Transverse colon (tissue), 4 donors: ENCODE data around the gene BTRC. TPM values are rescaled to one million over a fixed set of nuclear protein-coding genes. Genes with fewer than 3 reads are reported as not detected.

Experiments
- DNase-seq: peaks from one replicate; pipeline ENCODE4 v3.0.0-alpha.2; 2019
- H3K27ac ChIP-seq, 4 donors: fragments of 200-600 bp; sonication (generic); 2 replicates each; pipeline ENCODE4 v1.5.1; 2016 to 2018; ENCODE audit warnings: inconsistent platforms in 4 of 4
- H3K27me3 ChIP-seq: fragments of 200-600 bp; sonication (generic); 2 replicates; pipeline ENCODE4 v1.5.1; 2017; ENCODE audit warnings: inconsistent platforms
- H3K36me3 ChIP-seq, 4 donors: fragments of 200-600 bp; sonication (generic); 2 replicates each; pipeline ENCODE4 v1.5.1; 2017 to 2019; ENCODE audit warnings: inconsistent platforms in 4 of 4
- H3K4me1 ChIP-seq, 4 donors: fragments of 200-600 bp; sonication (generic); 2 replicates each; pipeline ENCODE4 v1.5.1; 2017 to 2020; ENCODE audit warnings: inconsistent platforms in 4 of 4
- H3K4me3 ChIP-seq, 4 donors: fragments of 200-600 bp; sonication (generic); 1 replicate in 1 of 4; 2 replicates in 3 of 4; pipeline versions ENCODE4 v1.5.1 to v1.6.1; 2017 to 2019; ENCODE audit warnings: inconsistent platforms in 4 of 4
- H3K9me3 ChIP-seq, 2 donors: fragments of 200-600 bp; sonication (generic); 2 replicates each; pipeline ENCODE4 v1.5.1; 2017 to 2019; ENCODE audit warnings: inconsistent platforms in 2 of 2
- EP300 ChIP-seq: sonication (generic); formaldehyde crosslinking; IDR thresholded peaks from one replicate; pipeline ENCODE4 v1.6.1; 2017; ENCODE audit warnings: antibody characterized with exemption, low read depth
- POLR2A ChIP-seq: fragments of 450-650 bp; IDR thresholded peaks from one replicate; pipeline ENCODE4 v1.6.1; 2016; ENCODE audit warnings: antibody characterized with exemption, mild to moderate bottlenecking, moderate library complexity
- POLR2AphosphoS5 ChIP-seq, 3 donors: sonication (generic); formaldehyde crosslinking; IDR thresholded peaks; one replicate each; pipeline ENCODE4 v1.6.1; 2016; ENCODE audit warnings: antibody characterized with exemption in 3 of 3
- WGBS, 2 donors: methylation state at CpG; one replicate each; pipeline ENCODE4 v1.1.5; 2018; ENCODE audit warnings: low coverage in 1 of 2; 5-methylcytosine and 5-hydroxymethylcytosine counted together
- in situ Hi-C, 4 donors: fragments of 200-750 bp; cut with MboI; loops; one replicate each; pipeline versions ENCODE4 v1.15.0 to v1.15.1; 2017; ENCODE audit warnings: low sequenced_read_pairs in 3 of 4, low pct_ligation_motif_present in 1 of 4, low pct_unique_long_range_greater_than_20kb in 1 of 4
- intact Hi-C: fragments of 100-400 bp; cut with DNase I; formaldehyde crosslinking; loops from one replicate; pipeline ENCODE4 v1.15.1; 2023; ENCODE audit warnings: low total_unique reads
- total RNA-seq, 4 donors: library from RNA; depleted of rRNA; stranded (reverse); fragments of >200 nt; gene quantifications; one replicate each; pipeline ENCODE4 v1.1.0, GENCODE V29; 2016
- TF ChIP-seq, protein P1 (sequence below), 5 experiments: fragments of 200-600 bp in 3 of 5; fragments of 450-650 bp in 2 of 5; sonication (generic) in 3 of 5; IDR thresholded peaks; 1 replicate in 2 of 5; 2 replicates in 3 of 5; pipeline ENCODE4 v1.5.1; 2016 to 2017; ENCODE audit warnings: antibody characterized with exemption in 5 of 5, inconsistent platforms in 3 of 5, mild to moderate bottlenecking in 2 of 5, moderate library complexity in 1 of 5

BTRC gene
- total RNA-seq, 4 donors from 2014 or later = 8.6 to 195 (median 32.0) TPM

- Histone ChIP-seq H3K4me3 (no peak overlapping the region), H3K27ac (no peak overlapping the region), H3K4me1 (no peaks in the 10 kb centered on the region), H3K27me3 (no peaks in the 10 kb centered on the region), H3K9me3 (no peaks in the 10 kb centered on the region), H3K36me3 (no peaks in the 10 kb centered on the region)
- no peak for TF ChIP-seq EP300
- no peak for TF ChIP-seq POLR2A
- TF ChIP-seq, protein P1, sequence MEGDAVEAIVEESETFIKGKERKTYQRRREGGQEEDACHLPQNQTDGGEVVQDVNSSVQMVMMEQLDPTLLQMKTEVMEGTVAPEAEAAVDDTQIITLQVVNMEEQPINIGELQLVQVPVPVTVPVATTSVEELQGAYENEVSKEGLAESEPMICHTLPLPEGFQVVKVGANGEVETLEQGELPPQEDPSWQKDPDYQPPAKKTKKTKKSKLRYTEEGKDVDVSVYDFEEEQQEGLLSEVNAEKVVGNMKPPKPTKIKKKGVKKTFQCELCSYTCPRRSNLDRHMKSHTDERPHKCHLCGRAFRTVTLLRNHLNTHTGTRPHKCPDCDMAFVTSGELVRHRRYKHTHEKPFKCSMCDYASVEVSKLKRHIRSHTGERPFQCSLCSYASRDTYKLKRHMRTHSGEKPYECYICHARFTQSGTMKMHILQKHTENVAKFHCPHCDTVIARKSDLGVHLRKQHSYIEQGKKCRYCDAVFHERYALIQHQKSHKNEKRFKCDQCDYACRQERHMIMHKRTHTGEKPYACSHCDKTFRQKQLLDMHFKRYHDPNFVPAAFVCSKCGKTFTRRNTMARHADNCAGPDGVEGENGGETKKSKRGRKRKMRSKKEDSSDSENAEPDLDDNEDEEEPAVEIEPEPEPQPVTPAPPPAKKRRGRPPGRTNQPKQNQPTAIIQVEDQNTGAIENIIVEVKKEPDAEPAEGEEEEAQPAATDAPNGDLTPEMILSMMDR (IDR thresholded peaks at IDR 0.05) = no peak
- TF ChIP-seq POLR2AphosphoS5 (IDR thresholded peaks at IDR 0.05) = no peak
- DNase-seq = no peak
- WGBS, 2 donors = 70 to 94% methylated on average over 2 to 3 of the region's 3 CpGs
- in situ Hi-C loops (loop anchor here in 1 of 4 donors (25.0 kb wide), 1 partner anchor 142 kb away; no protein-coding TSS in a partner anchor), intact Hi-C loops (no loop called here)
Observed at GRCh38 chr10:101429423-101429822, 75.5 kb downstream of the BTRC start.

DNA sequence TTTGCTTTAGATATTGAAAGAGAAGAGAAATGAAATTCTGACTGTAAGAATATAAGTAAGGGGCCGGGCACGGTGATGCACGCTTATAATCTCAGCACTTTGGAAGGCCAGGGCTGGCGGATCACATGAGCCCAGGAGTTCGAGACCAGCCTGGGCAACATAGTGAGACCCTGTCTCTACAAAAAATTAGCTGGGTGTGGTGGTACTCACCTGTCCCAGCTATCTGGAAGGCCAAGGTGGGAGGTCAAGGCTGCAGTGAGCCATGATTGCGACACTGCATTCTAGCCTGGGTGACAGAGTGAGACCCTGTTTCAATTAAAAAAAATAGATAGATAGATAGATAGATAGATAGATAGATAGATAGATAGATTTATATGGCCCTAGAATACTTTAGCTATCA is 82.3 kb downstream of the BTRC start:
- in situ Hi-C loops (loop anchor here in 1 of 4 donors (25.0 kb wide), 1 partner anchor 149 kb away; no protein-coding TSS in a partner anchor), intact Hi-C loops (no loop called here)
- Histone ChIP-seq H3K27me3 (no peaks in the 10 kb centered on the region), H3K9me3 (no peaks in the 10 kb centered on the region), H3K4me1 (no peaks in the 10 kb centered on the region), H3K4me3 (no peak overlapping the region), H3K27ac (no peak overlapping the region), H3K36me3 (no peaks in the 10 kb centered on the region)
- 97% methylated on average over 6 of the region's 6 CpGs for WGBS, 2 donors
- no peak for DNase-seq
- no peak for TF ChIP-seq EP300

DNA sequence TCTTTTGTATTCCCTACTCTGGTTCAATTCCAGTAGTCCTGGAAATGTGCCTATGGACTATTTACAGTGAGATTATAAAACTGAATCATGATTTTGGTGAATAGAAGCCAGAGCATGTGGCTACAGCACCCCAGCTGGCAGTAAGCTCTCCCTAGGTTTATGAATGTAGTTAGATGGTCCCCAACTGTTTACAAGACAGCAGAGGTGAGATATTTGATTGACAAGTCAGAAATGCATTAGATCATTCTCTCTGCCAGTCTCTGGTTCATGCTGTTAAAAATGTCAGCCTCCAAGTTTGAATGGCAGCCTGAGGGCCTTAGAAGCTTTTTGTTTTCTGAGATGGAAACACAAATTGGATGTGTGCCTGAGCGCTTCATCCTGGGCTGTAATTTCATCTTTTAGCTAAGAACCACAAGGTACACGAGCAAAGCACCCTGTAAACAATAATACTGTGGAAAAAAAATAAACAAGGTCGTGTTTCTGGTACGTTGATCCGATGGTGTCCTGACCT is 85.0 kb downstream of the BTRC start:
- WGBS, 2 donors = 77 to 78% methylated on average over 4 to 5 of the region's 5 CpGs
- Histone ChIP-seq H3K36me3 (no peaks in the 10 kb centered on the region), H3K4me1 (no peaks in the 10 kb centered on the region), H3K27me3 (no peaks in the 10 kb centered on the region), H3K27ac (no peak overlapping the region), H3K4me3 (no peak overlapping the region), H3K9me3 (no peaks in the 10 kb centered on the region)
- intact Hi-C loops = no loop called here
- no peak for DNase-seq
- TF ChIP-seq POLR2A (no peak), EP300 (no peak), POLR2AphosphoS5 (IDR thresholded peaks at IDR 0.05) (no peak)
- TF ChIP-seq, protein P1 (IDR thresholded peaks at IDR 0.05) = no peak
- in situ Hi-C loops = loop anchor here in 1 of 4 donors (25.0 kb wide), 1 partner anchor 152 kb away; no protein-coding TSS in a partner anchor

DNA sequence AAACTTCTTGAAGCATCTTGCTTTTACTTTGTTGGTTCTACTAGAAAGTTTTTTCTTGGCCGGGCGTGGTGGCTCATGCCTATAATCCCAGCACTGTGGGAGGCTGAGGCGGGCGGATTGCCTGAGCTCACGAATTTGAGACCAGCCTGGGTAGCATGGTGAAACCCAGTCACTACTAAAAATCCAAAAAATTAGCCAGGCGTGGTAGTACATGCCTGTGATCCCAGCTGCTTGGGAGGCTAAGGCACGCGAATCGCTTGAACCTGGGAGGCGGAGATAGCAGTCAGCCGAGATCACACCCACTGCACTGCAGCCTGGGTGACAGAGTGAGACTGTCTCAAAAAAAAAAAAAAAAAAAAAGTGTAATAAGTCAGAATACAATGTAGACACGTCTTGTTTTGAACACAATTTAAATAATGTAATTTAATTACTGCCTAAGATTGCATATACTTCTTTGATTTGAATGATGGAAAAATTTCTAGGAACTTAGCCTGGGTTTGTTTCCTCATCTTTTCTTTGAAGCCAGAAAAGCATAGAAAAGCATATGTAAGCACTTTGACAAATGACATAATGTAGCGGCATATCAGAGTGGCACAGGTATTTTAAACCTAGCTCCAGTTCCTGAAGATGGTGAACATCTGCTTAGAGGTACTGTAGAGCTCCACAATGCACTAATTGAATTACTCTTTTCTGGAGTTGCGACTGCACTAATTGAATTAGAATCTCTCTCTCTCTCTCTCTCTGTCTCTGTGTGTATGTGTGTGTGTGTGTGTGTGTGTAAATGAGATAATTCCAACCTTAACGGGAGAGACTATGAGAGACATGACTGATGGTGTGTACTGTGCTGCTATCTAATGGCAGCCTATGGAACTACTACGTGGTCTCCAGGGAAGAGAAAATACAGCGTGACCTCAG is 87.8 kb downstream of the BTRC start:
- in situ Hi-C loops (loop anchor here in 1 of 4 donors (25.0 kb wide), 1 partner anchor 154 kb away; no protein-coding TSS in a partner anchor), intact Hi-C loops (no loop called here)
- H3K9me3 ChIP-seq = no peaks in the 10 kb centered on the region
- 65 to 73% methylated on average over 9 to 17 of the region's 17 CpGs for WGBS, 2 donors
- no peak overlapping the region for H3K4me3 ChIP-seq
- no peak overlapping the region for H3K27ac ChIP-seq
- H3K36me3 ChIP-seq = no peaks in the 10 kb centered on the region
- no peaks in the 10 kb centered on the region for H3K27me3 ChIP-seq
- H3K4me1 ChIP-seq = no peaks in the 10 kb centered on the region
- TF ChIP-seq, protein P1 (IDR thresholded peaks at IDR 0.05) = peak; percentile 23 to 48 (median 40)
- TF ChIP-seq EP300 = no peak
- TF ChIP-seq POLR2A = no peak
- no peak for DNase-seq
